ENCODE measurements around the gene LYPD6. TPM values are rescaled to one million over a fixed set of nuclear protein-coding genes. Genes with fewer than 3 reads are reported as not detected.

The LYPD6 gene
- total RNA-seq, 1 donor from 2014 or later: 1.8 TPM

DNA sequence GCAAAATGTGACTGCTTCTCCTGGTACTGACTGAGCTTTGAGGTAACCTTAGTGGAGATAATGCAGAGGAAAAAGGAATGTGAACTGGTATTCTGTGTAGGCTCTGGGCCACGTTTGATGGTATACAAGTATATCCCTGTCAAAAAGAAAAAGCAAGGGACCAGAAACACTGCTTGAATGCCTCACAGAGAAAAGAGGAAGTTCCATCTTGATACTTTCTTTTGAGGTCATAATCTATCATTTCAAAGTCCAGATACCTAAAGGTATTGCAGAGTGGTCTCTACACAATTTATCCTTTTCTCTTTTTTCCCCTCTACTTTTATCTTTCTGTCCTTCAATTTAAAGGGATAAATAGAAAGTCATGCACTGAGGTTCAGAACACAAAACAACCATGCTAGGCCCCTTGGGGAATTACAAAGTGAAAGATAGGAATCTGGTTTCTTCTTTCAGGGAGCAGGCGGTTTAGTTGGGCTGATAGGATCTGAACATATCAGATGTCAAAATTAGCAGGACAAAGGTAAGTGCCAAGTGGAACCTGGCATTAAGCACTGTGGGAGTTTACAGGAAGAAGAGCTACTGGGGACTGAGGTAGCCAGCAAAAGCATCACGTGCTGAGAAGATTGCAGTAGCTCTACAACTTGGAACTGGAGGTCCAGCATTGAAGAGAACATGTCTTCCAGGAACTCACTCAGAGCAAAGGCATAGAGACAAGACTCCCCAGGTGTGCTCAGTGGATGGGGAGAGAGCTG, 121.2 kb downstream of the LYPD6 start:
- Histone ChIP-seq H3K36me3 (no peaks in the 10 kb centered on the region), H3K4me1 (no peaks in the 10 kb centered on the region), H3K9me3 (no peaks in the 10 kb centered on the region), H3K27ac (no peak overlapping the region), H3K27me3 (no peaks in the 10 kb centered on the region), H3K4me3 (no peak overlapping the region)
- TF ChIP-seq, protein P1, sequence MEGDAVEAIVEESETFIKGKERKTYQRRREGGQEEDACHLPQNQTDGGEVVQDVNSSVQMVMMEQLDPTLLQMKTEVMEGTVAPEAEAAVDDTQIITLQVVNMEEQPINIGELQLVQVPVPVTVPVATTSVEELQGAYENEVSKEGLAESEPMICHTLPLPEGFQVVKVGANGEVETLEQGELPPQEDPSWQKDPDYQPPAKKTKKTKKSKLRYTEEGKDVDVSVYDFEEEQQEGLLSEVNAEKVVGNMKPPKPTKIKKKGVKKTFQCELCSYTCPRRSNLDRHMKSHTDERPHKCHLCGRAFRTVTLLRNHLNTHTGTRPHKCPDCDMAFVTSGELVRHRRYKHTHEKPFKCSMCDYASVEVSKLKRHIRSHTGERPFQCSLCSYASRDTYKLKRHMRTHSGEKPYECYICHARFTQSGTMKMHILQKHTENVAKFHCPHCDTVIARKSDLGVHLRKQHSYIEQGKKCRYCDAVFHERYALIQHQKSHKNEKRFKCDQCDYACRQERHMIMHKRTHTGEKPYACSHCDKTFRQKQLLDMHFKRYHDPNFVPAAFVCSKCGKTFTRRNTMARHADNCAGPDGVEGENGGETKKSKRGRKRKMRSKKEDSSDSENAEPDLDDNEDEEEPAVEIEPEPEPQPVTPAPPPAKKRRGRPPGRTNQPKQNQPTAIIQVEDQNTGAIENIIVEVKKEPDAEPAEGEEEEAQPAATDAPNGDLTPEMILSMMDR (IDR thresholded peaks at IDR 0.05): no peak
- no peak for DNase-seq (ENCODE audit: low spot score in 2 of 2)
- intact Hi-C loops (cut with DNase I): no loop called here

DNA sequence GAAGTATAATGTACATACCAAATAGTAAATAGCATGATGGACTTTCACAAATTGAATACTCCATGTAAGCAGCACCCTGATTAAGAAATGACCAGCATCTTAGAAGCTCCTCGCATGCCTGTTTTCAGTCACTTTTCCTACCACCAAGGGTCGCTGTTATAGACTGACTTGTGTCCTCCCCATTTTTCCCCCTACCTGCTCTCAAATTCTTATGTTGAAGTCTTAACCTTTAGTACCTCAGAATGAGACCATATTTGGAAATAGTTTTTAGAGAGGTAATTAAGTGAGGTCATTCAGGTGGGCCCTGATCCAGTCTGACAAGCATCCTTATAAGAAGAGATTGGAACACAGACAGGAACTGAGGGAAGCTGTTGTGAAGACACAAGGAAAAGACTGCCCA, 125.9 kb downstream of the LYPD6 start:
- intact Hi-C loops (cut with DNase I): no loop called here
- H3K4me3 ChIP-seq: no peak overlapping the region
- H3K4me1 ChIP-seq: no peaks in the 10 kb centered on the region
- H3K27me3 ChIP-seq: no peaks in the 10 kb centered on the region
- DNase-seq (ENCODE audit: low spot score in 2 of 2): no peak
- no peak overlapping the region for H3K27ac ChIP-seq
- TF ChIP-seq, protein P1 (IDR thresholded peaks at IDR 0.05): no peak
- H3K9me3 ChIP-seq: no peaks in the 10 kb centered on the region
- no peaks in the 10 kb centered on the region for H3K36me3 ChIP-seq

DNA sequence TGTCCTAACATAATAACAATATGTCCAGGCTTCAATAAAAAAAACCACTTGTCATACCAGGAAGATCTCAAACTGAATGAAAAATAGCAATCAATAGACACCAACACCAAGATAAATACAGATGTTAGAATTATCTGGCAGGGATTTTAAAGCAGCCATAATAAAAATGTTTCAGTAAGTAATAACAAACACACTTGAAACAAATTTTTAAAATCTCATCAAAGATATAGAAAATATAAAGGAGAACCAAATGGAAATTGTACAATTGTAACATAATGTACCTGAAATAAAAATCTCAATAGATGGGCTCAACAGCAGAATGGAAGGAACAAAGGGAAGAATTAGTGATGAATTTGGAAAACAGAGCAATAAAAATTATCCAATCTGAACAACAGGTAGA, 128.1 kb downstream of the LYPD6 start:
- intact Hi-C loops (cut with DNase I): no loop called here
- Histone ChIP-seq H3K27ac (no peak overlapping the region), H3K9me3 (no peaks in the 10 kb centered on the region), H3K4me3 (no peak overlapping the region), H3K36me3 (no peaks in the 10 kb centered on the region), H3K27me3 (no peaks in the 10 kb centered on the region), H3K4me1 (no peaks in the 10 kb centered on the region)
- TF ChIP-seq, protein P1 (IDR thresholded peaks at IDR 0.05): no peak
- DNase-seq (ENCODE audit: low spot score in 2 of 2): no peak

DNA sequence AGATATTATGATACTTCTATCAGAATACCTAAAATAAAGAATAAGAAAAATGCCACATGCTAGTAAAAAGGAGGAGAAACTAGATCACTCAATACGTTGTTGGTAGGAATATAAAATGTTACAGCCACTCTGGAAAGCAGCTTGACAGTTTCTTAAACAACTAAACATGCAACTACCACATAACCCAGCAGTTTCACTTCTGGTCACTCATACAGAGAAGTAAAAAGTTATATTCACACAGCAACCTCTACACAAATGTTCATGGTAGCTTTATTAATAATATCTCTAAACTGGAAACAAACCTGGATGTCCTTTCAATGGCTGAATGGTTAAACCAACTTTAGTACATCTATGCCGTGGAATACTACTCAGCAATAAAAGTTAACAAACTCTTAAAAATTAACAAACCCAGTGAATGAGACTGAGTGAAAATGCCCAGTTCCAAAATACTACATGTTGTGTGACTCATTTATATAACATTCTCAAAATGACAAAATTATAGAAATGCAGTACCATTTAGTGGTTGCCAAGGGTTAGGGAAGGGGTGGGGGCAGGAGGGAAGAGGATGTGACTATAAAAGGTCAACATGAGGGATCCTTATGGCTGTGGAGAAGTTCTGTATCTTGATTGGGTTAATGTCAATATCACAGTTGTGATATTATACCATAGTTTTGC, 133.1 kb downstream of the LYPD6 start:
- TF ChIP-seq, protein P1 (IDR thresholded peaks at IDR 0.05): no peak
- intact Hi-C loops (cut with DNase I): no loop called here
- no peaks in the 10 kb centered on the region for H3K9me3 ChIP-seq

DNA sequence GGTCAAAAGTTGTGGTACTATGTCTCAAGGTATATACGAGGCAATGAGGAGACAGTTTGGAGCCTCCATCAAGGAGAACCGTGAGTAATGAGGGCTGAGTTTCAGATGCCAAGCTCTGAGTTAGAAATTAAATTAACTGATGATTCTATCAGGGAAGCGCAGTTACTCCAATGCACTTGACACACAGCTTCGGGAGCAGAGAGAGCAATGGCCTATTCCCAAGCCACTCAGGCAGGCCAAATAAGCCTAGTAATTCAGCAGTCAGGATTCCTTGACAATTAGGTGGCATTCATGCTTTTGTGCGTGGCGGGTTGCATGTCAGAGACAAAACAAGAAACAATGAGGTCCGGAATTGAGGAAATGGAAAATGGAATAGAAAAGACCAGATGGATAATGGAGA, 134.0 kb downstream of the LYPD6 start:
- Histone ChIP-seq H3K27me3 (no peaks in the 10 kb centered on the region), H3K9me3 (no peaks in the 10 kb centered on the region), H3K27ac (no peak overlapping the region), H3K4me1 (no peaks in the 10 kb centered on the region), H3K36me3 (no peaks in the 10 kb centered on the region), H3K4me3 (no peak overlapping the region)
- intact Hi-C loops (cut with DNase I): no loop called here
- TF ChIP-seq, protein P1 (IDR thresholded peaks at IDR 0.05): no peak
- no peak for DNase-seq (ENCODE audit: low spot score in 2 of 2)

More for the DNA sequence above, 133.1 kb downstream of the LYPD6 start:
- DNase-seq (ENCODE audit: low spot score in 2 of 2): no peak
- Histone ChIP-seq H3K4me3 (no peak overlapping the region), H3K4me1 (no peaks in the 10 kb centered on the region), H3K27ac (no peak overlapping the region), H3K36me3 (no peaks in the 10 kb centered on the region), H3K27me3 (no peaks in the 10 kb centered on the region)
